CD4-positive, alpha-beta T cell (primary cell): ENCODE data around the gene RIIAD1. TPM values are rescaled to one million over a fixed set of nuclear protein-coding genes. Genes with fewer than 3 reads are reported as not detected.

Source experiments
- ATAC-seq: fragments of 200-7000 bp; cut with Tn5 transposase; one replicate; pipeline ENCODE4 v1.10.0; 2022; ENCODE audit warnings: mild to moderate bottlenecking; ENCODE audit not compliant: poor library complexity
- CTCF ChIA-PET: fragments of 350-600 bp; sonication (Branson Sonifier 250); formaldehyde crosslinking; loops from one replicate; lab custom pipeline; 2021; ENCODE audit warnings: antibody characterized with exemption, inconsistent platforms; lab: Charles Lee
- POLR2A ChIA-PET: fragments of 350-600 bp; sonication (Branson Sonifier 250); formaldehyde crosslinking; loops from one replicate; lab custom pipeline; 2021; ENCODE audit warnings: antibody characterized with exemption, inconsistent platforms; lab: Charles Lee
- DNase-seq, 14 experiments: peaks; one replicate each; pipeline ENCODE4 v3.0.0-alpha.2; 2013 to 2020; ENCODE audit warnings: mixed read lengths in 2 of 14
- H3K27ac ChIP-seq, 2 donors: one replicate each; pipeline versions ENCODE4 v1.5.1 to v1.7.0; 2013; ENCODE audit warnings: low read length in 2 of 2, low read depth in 1 of 2, mild to moderate bottlenecking in 1 of 2
- H3K27me3 ChIP-seq, 2 experiments: 1 replicate in 1 of 2; 2 replicates in 1 of 2; pipeline versions ENCODE4 v1.6.1 to v1.7.0; 2013; ENCODE audit warnings: low read length in 2 of 2, control low read depth in 1 of 2, mild to moderate bottlenecking in 1 of 2, moderate library complexity in 1 of 2; ENCODE audit not compliant: insufficient read depth in 2 of 2, control insufficient read depth in 1 of 2
- H3K36me3 ChIP-seq: one replicate; pipeline ENCODE4 v1.6.1; 2013; ENCODE audit warnings: low read length, control low read depth; ENCODE audit not compliant: insufficient read depth
- H3K4me1 ChIP-seq: one replicate; pipeline ENCODE4 v1.6.1; 2013; ENCODE audit warnings: low read length, control low read depth; ENCODE audit not compliant: insufficient read depth
- H3K4me3 ChIP-seq: one replicate; pipeline ENCODE4 v1.5.1; 2013; ENCODE audit warnings: mild to moderate bottlenecking, low read length, moderate library complexity
- H3K9me3 ChIP-seq, 2 experiments: 1 replicate in 1 of 2; 2 replicates in 1 of 2; pipeline versions ENCODE4 v1.6.1 to v1.7.0; 2013; ENCODE audit warnings: low read length in 2 of 2, mild to moderate bottlenecking in 2 of 2, control low read depth in 1 of 2, moderate library complexity in 1 of 2; ENCODE audit not compliant: control insufficient read depth in 1 of 2, insufficient read depth in 1 of 2
- H3K27ac Mint-ChIP-seq: one replicate; pipeline ENCODE4 v1.8.0; 2020; ENCODE audit warnings: mixed read lengths
- H3K27me3 Mint-ChIP-seq: one replicate; pipeline ENCODE4 v1.8.0; 2021; ENCODE audit warnings: mixed read lengths
- H3K36me3 Mint-ChIP-seq: one replicate; pipeline ENCODE4 v1.8.0; 2021; ENCODE audit warnings: low read depth, mixed read lengths
- H3K4me1 Mint-ChIP-seq: one replicate; pipeline ENCODE4 v1.8.0; 2021; ENCODE audit warnings: low read depth, mixed read lengths
- H3K4me3 Mint-ChIP-seq: one replicate; pipeline ENCODE4 v1.8.0; 2020; ENCODE audit warnings: mild to moderate bottlenecking, mixed read lengths
- H3K9me3 Mint-ChIP-seq: one replicate; pipeline ENCODE4 v1.8.0; 2020; ENCODE audit warnings: mixed read lengths
- CTCF ChIP-seq: fragments of 200-600 bp; IDR thresholded peaks from one replicate; pipeline ENCODE4 v1.8.0; 2022; ENCODE audit warnings: antibody characterized with exemption, mild to moderate bottlenecking
- intact Hi-C, 2 experiments: fragments of 100-400 bp; cut with DNase I in 1 of 2; cut with micrococcal nuclease in 1 of 2; formaldehyde crosslinking; loops; one replicate each; pipeline versions ENCODE4 v1.15.1 to v1.9.0; 2023 to 2025; cut with DNase I, micrococcal nuclease
- total RNA-seq, 174 experiments: library from RNA in 2 of 174; stranded (reverse) in 2 of 174; gene quantifications; one replicate each; pipeline ENCODE4 v1.2.3 and lab custom pipeline; 2021 to 2026

The RIIAD1 gene
- total RNA-seq, 2 experiments from 2014 or later = not detected

GRCh38 chr1:151756291-151756690 is 35.0 kb downstream of the RIIAD1 start:
- CTCF ChIA-PET = no interaction called here
- no peaks in the 10 kb centered on the region for H3K9me3 Mint-ChIP-seq
- ATAC-seq = no peak

DNA sequence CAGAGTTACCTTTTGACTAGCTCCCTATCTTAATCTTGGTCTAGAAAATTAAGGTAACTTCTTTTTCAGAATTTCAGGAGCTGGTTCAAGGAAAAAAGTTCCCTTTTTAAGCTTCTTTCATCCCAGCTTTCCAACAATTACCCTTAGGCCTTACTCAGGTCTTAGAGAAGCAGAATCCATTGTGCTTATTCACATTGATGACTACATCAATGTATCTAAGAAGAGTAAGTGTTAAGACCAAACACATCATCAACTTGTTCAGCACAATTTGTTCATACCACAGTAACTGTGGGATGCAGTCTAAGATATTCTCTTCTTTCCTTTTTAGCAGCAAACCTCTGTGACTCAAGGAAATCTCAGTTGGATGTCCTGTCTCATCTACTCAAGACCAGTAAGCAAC is 37.9 kb downstream of the RIIAD1 start:
- H3K27me3 ChIP-seq = no peaks in the 10 kb centered on the region
- H3K27me3 Mint-ChIP-seq = no peaks in the 10 kb centered on the region
- H3K4me1 Mint-ChIP-seq = peaks cover 22% of the 10 kb centered on the region
- H3K27ac ChIP-seq = no peak overlapping the region
- no peaks in the 10 kb centered on the region for H3K9me3 ChIP-seq
- no peak for TF ChIP-seq CTCF
- H3K27ac Mint-ChIP-seq = no peak overlapping the region
- intact Hi-C loops = no loop called here
- no peak overlapping the region for H3K4me3 ChIP-seq
- no peak for DNase-seq
- H3K9me3 Mint-ChIP-seq = no peaks in the 10 kb centered on the region
- peaks cover 54% of the 10 kb centered on the region for H3K36me3 ChIP-seq
- H3K4me3 Mint-ChIP-seq = no peak overlapping the region
- no peak for ATAC-seq
- CTCF ChIA-PET = interaction anchor here (0.7 kb wide), 1 partner anchor 135 kb away, joined by 4 read pairs; no protein-coding TSS in a partner anchor
- H3K36me3 Mint-ChIP-seq = peaks cover 65% of the 10 kb centered on the region
- H3K4me1 ChIP-seq = peaks cover 13% of the 10 kb centered on the region
- POLR2A ChIA-PET = no interaction called here

More at GRCh38 chr1:151756291-151756690, 35.0 kb downstream of the RIIAD1 start:
- Mint-ChIP-seq H3K4me1 (no peaks in the 10 kb centered on the region), H3K36me3 (peaks cover 37% of the 10 kb centered on the region), H3K27me3 (peaks cover 5% of the 10 kb centered on the region), H3K4me3 (no peak overlapping the region), H3K27ac (no peak overlapping the region)
- Histone ChIP-seq H3K4me3 (no peak overlapping the region), H3K9me3 (no peaks in the 10 kb centered on the region), H3K27me3 (no peaks in the 10 kb centered on the region), H3K36me3 (peaks cover 46% of the 10 kb centered on the region), H3K27ac (no peak overlapping the region), H3K4me1 (no peaks in the 10 kb centered on the region)
- intact Hi-C loops = no loop called here
- no peak for TF ChIP-seq CTCF
- DNase-seq = no peak
- POLR2A ChIA-PET = no interaction called here

GRCh38 chr1:151760597-151761385 is 39.5 kb downstream of the RIIAD1 start:
- ChIA-PET CTCF (no interaction called here), POLR2A (no interaction called here)
- Histone ChIP-seq H3K4me1 (peaks cover 14% of the 10 kb centered on the region), H3K36me3 (peaks cover 52% of the 10 kb centered on the region), H3K27me3 (no peaks in the 10 kb centered on the region), H3K27ac (no peak overlapping the region), H3K4me3 (no peak overlapping the region), H3K9me3 (no peaks in the 10 kb centered on the region)
- no peak for TF ChIP-seq CTCF
- peak overlapping the region; percentile 59 for H3K27ac Mint-ChIP-seq
- intact Hi-C loops = loop anchor here in 1 of 2 experiments (10.0 kb wide), 1 partner anchor 234 kb away; the partner anchor contains the start of gene S100A10
- H3K4me3 Mint-ChIP-seq = peak overlapping the region; percentile 56
- ATAC-seq = no peak
- H3K4me1 Mint-ChIP-seq = peaks cover 29% of the 10 kb centered on the region
- DNase-seq = no peak
- peaks cover 66% of the 10 kb centered on the region for H3K36me3 Mint-ChIP-seq
- H3K9me3 Mint-ChIP-seq = no peaks in the 10 kb centered on the region
- H3K27me3 Mint-ChIP-seq = no peaks in the 10 kb centered on the region
